PFSK-1 (cell line): Measurements from ENCODE around the gene ORM1.

Experiments
- FOXP2 ChIP-seq: optimal IDR thresholded peaks from 2 replicates; pipeline ENCODE3; 2011; ENCODE audit warnings: borderline replicate concordance, control low read depth, inconsistent platforms; ENCODE audit not compliant: insufficient read depth; ENCODE audit errors: extremely low read length, extremely low read depth
- POLR2AphosphoS5 ChIP-seq: IDR thresholded peaks from 2 replicates; pipeline ENCODE4 v1.6.1; 2012; ENCODE audit warnings: low read depth, mild to moderate bottlenecking, control low read depth, low read length, moderate library complexity
- SIN3A ChIP-seq: IDR thresholded peaks from 2 replicates; pipeline ENCODE4 v1.6.1; 2012; ENCODE audit warnings: mild to moderate bottlenecking, low read length, moderate library complexity, borderline replicate concordance; ENCODE audit not compliant: insufficient read depth
- TAF1 ChIP-seq: IDR thresholded peaks from 2 replicates; pipeline ENCODE4 v1.6.1; 2012; ENCODE audit warnings: low read length, control low read depth, borderline replicate concordance; ENCODE audit not compliant: insufficient read depth
- TF ChIP-seq, protein P1 (sequence below), 2 experiments: IDR thresholded peaks; 2 replicates each; pipeline versions ENCODE4 v1.6.1 to v1.8.0; 2011 to 2012; ENCODE audit warnings: low read depth in 2 of 2, low read length in 2 of 2, control low read depth in 1 of 2, inconsistent platforms in 1 of 2, mild to moderate bottlenecking in 1 of 2, moderate library complexity in 1 of 2; ENCODE audit not compliant: insufficient read depth in 1 of 2

ORM1 gene

DNA sequence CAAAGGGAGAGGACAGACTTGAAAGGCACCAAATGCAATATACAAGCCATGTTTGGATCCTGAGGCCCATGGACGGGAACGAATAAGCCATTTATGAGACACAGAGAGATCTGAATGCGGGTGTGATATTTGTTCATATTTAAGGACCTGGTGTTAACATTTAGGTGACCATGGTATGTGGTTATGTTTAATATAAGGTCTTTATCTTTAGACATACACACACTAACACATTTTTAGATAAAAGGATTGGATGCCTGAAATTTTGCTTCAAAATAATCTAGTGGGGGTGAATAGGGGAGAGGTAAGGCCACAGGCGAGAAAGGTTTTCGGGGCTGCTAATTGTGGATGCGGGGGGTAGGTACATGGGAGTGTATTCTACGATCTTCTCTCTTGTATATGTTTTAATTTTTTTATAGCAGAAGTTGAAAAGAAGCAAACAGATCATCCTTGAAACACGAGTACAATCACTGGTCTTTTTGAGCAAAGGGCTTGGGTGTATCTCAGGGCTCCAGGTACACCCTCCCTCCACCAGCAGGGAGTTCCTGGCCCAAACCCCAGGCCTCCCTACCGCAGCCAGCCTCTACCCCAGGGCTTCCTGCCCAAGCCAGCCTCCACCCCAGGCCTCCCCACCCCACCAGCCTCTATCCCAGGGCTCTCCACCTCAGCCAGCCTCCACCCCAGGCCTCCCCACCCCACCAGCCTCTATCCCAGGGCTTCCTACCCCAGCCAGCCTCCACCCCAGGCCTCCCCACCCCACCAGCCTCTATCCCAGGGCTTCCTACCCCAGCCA lies 52.7 kb downstream of the ORM1 start:
- TF ChIP-seq, protein P1, sequence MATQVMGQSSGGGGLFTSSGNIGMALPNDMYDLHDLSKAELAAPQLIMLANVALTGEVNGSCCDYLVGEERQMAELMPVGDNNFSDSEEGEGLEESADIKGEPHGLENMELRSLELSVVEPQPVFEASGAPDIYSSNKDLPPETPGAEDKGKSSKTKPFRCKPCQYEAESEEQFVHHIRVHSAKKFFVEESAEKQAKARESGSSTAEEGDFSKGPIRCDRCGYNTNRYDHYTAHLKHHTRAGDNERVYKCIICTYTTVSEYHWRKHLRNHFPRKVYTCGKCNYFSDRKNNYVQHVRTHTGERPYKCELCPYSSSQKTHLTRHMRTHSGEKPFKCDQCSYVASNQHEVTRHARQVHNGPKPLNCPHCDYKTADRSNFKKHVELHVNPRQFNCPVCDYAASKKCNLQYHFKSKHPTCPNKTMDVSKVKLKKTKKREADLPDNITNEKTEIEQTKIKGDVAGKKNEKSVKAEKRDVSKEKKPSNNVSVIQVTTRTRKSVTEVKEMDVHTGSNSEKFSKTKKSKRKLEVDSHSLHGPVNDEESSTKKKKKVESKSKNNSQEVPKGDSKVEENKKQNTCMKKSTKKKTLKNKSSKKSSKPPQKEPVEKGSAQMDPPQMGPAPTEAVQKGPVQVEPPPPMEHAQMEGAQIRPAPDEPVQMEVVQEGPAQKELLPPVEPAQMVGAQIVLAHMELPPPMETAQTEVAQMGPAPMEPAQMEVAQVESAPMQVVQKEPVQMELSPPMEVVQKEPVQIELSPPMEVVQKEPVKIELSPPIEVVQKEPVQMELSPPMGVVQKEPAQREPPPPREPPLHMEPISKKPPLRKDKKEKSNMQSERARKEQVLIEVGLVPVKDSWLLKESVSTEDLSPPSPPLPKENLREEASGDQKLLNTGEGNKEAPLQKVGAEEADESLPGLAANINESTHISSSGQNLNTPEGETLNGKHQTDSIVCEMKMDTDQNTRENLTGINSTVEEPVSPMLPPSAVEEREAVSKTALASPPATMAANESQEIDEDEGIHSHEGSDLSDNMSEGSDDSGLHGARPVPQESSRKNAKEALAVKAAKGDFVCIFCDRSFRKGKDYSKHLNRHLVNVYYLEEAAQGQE (IDR thresholded peaks at IDR 0.05; ENCODE audit: insufficient read depth in 1 of 2, low read depth in 2 of 2, low read length in 2 of 2) = no peak
- TF ChIP-seq TAF1 (no peak), SIN3A (no peak), POLR2AphosphoS5 (no peak), FOXP2 (no peak)
